ENCODE results near the gene KLF17.

KLF17 gene

GRCh38 chr1:44094047-44094446 lies 24.6 kb upstream of the KLF17 start:
- no peak overlapping the region for H3K27ac ChIP-seq (ENCODE audit: extremely low read depth, low read depth, low read length)
- H3K9me3 ChIP-seq (ENCODE audit: control insufficient read depth, insufficient read depth, low read depth, low read length) = no peaks in the 10 kb centered on the region
- no peaks in the 10 kb centered on the region for H3K4me1 ChIP-seq (ENCODE audit: control insufficient read depth, insufficient read depth, low read length)
- ChIA-PET POLR2A (interaction anchor here (0.7 kb wide), 1 partner anchor 270 kb away, joined by 4 read pairs; no protein-coding TSS in a partner anchor), CTCF (interaction anchor here (0.7 to 2.2 kb wide), 3 partner anchors 10 to 558 kb away, joined by 4 to 8 read pairs (median 5); no protein-coding TSS in a partner anchor)
- H3K4me3 ChIP-seq (ENCODE audit: low read depth, low read length) = no peak overlapping the region
- H3K36me3 ChIP-seq (ENCODE audit: control insufficient read depth in 2 of 2, insufficient read depth in 1 of 2, low read length in 2 of 2) = no peaks in the 10 kb centered on the region
- TF ChIP-seq OVOL3 (tag by site-specific recombination; IDR thresholded peaks at IDR 0.05) = no peak
- TF ChIP-seq ZNF146 (tag by site-specific recombination; IDR thresholded peaks at IDR 0.05) = no peak
- TF ChIP-seq, protein P1, sequence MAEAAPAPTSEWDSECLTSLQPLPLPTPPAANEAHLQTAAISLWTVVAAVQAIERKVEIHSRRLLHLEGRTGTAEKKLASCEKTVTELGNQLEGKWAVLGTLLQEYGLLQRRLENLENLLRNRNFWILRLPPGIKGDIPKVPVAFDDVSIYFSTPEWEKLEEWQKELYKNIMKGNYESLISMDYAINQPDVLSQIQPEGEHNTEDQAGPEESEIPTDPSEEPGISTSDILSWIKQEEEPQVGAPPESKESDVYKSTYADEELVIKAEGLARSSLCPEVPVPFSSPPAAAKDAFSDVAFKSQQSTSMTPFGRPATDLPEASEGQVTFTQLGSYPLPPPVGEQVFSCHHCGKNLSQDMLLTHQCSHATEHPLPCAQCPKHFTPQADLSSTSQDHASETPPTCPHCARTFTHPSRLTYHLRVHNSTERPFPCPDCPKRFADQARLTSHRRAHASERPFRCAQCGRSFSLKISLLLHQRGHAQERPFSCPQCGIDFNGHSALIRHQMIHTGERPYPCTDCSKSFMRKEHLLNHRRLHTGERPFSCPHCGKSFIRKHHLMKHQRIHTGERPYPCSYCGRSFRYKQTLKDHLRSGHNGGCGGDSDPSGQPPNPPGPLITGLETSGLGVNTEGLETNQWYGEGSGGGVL (tag by site-specific recombination; IDR thresholded peaks at IDR 0.05) = no peak
- no peak for TF ChIP-seq ZNF843 (tag by site-specific recombination; IDR thresholded peaks at IDR 0.05)
- TF ChIP-seq ZNF175 (tag by site-specific recombination; IDR thresholded peaks at IDR 0.05) = no peak
- no peak for TF ChIP-seq ZSCAN23 (tag by site-specific recombination; IDR thresholded peaks at IDR 0.05)
- no peak for TF ChIP-seq KLF9 (tag by site-specific recombination; IDR thresholded peaks at IDR 0.05; ENCODE audit: low read depth)
- no peak for TF ChIP-seq ZNF473 (tag by site-specific recombination; IDR thresholded peaks at IDR 0.05)
- no peak for TF ChIP-seq MEIS1 (CRISPR knock-in tag; IDR thresholded peaks at IDR 0.05; ENCODE audit: borderline replicate concordance)
- no peak for TF ChIP-seq ZNF837 (tag by site-specific recombination; IDR thresholded peaks at IDR 0.05)
- no peak for TF ChIP-seq ZNF23 (tag by site-specific recombination; IDR thresholded peaks at IDR 0.05; ENCODE audit: borderline replicate concordance)
- no peak for TF ChIP-seq ZNF704 (tag by site-specific recombination; IDR thresholded peaks at IDR 0.05)
- TF ChIP-seq PRDM6 (tag by site-specific recombination; IDR thresholded peaks at IDR 0.05) = no peak

DNA sequence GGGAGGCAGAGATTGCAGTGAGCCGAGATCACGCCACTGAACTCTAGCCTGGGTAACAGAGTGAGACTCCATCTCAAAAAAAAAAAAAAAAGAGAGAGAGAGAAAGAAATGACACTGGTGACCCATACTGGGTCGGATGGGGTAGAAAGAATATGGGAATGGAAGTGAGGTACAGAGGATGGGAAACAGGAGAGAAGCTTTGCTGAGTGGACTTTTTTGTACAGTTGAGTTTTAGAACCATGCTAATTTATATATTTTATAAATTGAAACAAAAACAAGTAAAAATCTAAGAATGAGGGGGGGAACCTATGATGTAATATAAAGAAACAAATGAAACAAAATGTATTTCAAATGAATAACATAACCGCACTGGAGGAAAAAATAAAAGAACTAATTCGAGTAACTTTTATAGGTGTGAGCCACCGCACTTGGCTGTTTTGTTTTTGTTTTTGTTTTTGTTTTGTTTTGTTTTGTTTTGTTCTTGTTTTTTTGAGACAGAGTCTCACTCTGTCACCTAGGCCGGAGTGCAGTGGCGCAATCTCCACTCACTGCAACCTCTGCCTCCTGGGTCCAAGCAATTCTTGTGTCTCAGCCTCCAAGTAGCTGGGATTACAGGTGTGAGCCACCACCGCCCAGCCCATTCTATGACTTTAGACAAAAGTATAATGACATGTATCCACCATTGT lies 18.3 kb upstream of the KLF17 start:
- TF ChIP-seq ZNF202 (tag by site-specific recombination; IDR thresholded peaks at IDR 0.05; ENCODE audit: borderline replicate concordance) (no peak), KLF1 (tag by site-specific recombination; IDR thresholded peaks at IDR 0.05) (no peak), ZNF530 (tag by site-specific recombination; IDR thresholded peaks at IDR 0.05; ENCODE audit: low read depth) (no peak), ZBTB1 (tag by site-specific recombination; IDR thresholded peaks at IDR 0.05) (no peak), BCL11A (tag by site-specific recombination; IDR thresholded peaks at IDR 0.05; ENCODE audit: low read depth) (no peak), ZNF239 (tag by site-specific recombination; IDR thresholded peaks at IDR 0.05) (no peak), ZNF37A (tag by site-specific recombination; IDR thresholded peaks at IDR 0.05) (no peak), ZFP3 (tag by site-specific recombination; IDR thresholded peaks at IDR 0.05; ENCODE audit: low read depth) (no peak)
- TF ChIP-seq, protein P2, sequence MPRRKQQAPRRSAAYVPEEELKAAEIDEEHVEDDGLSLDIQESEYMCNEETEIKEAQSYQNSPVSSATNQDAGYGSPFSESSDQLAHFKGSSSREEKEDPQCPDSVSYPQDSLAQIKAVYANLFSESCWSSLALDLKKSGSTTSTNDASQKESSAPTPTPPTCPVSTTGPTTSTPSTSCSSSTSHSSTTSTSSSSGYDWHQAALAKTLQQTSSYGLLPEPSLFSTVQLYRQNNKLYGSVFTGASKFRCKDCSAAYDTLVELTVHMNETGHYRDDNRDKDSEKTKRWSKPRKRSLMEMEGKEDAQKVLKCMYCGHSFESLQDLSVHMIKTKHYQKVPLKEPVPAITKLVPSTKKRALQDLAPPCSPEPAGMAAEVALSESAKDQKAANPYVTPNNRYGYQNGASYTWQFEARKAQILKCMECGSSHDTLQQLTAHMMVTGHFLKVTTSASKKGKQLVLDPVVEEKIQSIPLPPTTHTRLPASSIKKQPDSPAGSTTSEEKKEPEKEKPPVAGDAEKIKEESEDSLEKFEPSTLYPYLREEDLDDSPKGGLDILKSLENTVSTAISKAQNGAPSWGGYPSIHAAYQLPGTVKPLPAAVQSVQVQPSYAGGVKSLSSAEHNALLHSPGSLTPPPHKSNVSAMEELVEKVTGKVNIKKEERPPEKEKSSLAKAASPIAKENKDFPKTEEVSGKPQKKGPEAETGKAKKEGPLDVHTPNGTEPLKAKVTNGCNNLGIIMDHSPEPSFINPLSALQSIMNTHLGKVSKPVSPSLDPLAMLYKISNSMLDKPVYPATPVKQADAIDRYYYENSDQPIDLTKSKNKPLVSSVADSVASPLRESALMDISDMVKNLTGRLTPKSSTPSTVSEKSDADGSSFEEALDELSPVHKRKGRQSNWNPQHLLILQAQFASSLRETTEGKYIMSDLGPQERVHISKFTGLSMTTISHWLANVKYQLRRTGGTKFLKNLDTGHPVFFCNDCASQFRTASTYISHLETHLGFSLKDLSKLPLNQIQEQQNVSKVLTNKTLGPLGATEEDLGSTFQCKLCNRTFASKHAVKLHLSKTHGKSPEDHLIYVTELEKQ (tag by site-specific recombination; IDR thresholded peaks at IDR 0.05; ENCODE audit: borderline replicate concordance) = no peak
- TF ChIP-seq, protein P3, sequence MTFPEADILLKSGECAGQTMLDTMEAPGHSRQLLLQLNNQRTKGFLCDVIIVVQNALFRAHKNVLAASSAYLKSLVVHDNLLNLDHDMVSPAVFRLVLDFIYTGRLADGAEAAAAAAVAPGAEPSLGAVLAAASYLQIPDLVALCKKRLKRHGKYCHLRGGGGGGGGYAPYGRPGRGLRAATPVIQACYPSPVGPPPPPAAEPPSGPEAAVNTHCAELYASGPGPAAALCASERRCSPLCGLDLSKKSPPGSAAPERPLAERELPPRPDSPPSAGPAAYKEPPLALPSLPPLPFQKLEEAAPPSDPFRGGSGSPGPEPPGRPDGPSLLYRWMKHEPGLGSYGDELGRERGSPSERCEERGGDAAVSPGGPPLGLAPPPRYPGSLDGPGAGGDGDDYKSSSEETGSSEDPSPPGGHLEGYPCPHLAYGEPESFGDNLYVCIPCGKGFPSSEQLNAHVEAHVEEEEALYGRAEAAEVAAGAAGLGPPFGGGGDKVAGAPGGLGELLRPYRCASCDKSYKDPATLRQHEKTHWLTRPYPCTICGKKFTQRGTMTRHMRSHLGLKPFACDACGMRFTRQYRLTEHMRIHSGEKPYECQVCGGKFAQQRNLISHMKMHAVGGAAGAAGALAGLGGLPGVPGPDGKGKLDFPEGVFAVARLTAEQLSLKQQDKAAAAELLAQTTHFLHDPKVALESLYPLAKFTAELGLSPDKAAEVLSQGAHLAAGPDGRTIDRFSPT (tag by site-specific recombination; IDR thresholded peaks at IDR 0.05) = no peak
- H3K4me3 ChIP-seq (ENCODE audit: low read depth, low read length) = no peak overlapping the region
- no peaks in the 10 kb centered on the region for H3K36me3 ChIP-seq (ENCODE audit: control insufficient read depth in 2 of 2, insufficient read depth in 1 of 2, low read length in 2 of 2)
- H3K9me3 ChIP-seq (ENCODE audit: control insufficient read depth, insufficient read depth, low read depth, low read length) = no peaks in the 10 kb centered on the region
- no peaks in the 10 kb centered on the region for H3K4me1 ChIP-seq (ENCODE audit: control insufficient read depth, insufficient read depth, low read length)
- CTCF ChIA-PET = interaction anchor here (0.6 kb wide), 1 partner anchor 9 kb away, joined by 3 read pairs; no protein-coding TSS in a partner anchor
- no peak overlapping the region for H3K27ac ChIP-seq (ENCODE audit: extremely low read depth, low read depth, low read length)
- POLR2A ChIA-PET = no interaction called here
